NCI-H1436 treated with DMSO at 0.1 percent for 48 hours (cell line): ENCODE results near the gene UBAP1L.
"Not testable (repeated sequence)": the region's sequence is repeated elsewhere in the genome, so short reads cannot be mapped to it uniquely, and the experiment has no call there.

Experiments
- DNase-seq: peaks from one replicate; lab custom pipeline; 2025; lab: John Stamatoyannopoulos, UW

The UBAP1L gene

GRCh38 chr15:65115086-65115485, at the start of gene UBAP1L:
UBAP1L (minus strand) TSS chr15:65115200; CDS start chr15:65106215, 8,985 bp downstream.
- no peak for DNase-seq

GRCh38 chr15:65164139-65164538, 49.1 kb upstream of the UBAP1L start:
- no peak for DNase-seq

GRCh38 chr15:65163041-65163440, 48.0 kb upstream of the UBAP1L start:
- no peak for DNase-seq

- no peak for DNase-seq
Observed at GRCh38 chr15:65156692-65157091, 41.7 kb upstream of the UBAP1L start.

- no peak for DNase-seq
Observed at GRCh38 chr15:65154720-65155119, 39.7 kb upstream of the UBAP1L start.

- DNase-seq, result no peak
Observed at GRCh38 chr15:65147902-65148301, 32.9 kb upstream of the UBAP1L start.

- no peak for DNase-seq
Observed at GRCh38 chr15:65146438-65146837, 31.4 kb upstream of the UBAP1L start.

GRCh38 chr15:65138631-65139030, 23.6 kb upstream of the UBAP1L start:
- not testable (repeated sequence) for DNase-seq

GRCh38 chr15:65137893-65138292, 22.9 kb upstream of the UBAP1L start:
- DNase-seq, result not testable (repeated sequence)

GRCh38 chr15:65137089-65137488, 22.1 kb upstream of the UBAP1L start:
- not testable (repeated sequence) for DNase-seq

- no peak for DNase-seq
Observed at GRCh38 chr15:65134538-65134937, 19.5 kb upstream of the UBAP1L start.

GRCh38 chr15:65133548-65134200, 18.7 kb upstream of the UBAP1L start, which contains the start of gene PDCD7:
PDCD7 (minus strand) TSS chr15:65133808; CDS start chr15:65133781, 27 bp downstream.
- peak; percentile 57 for DNase-seq

- DNase-seq, result no peak
Observed at GRCh38 chr15:65132878-65133547, 18.0 kb upstream of the UBAP1L start.

- DNase-seq, result no peak
Observed at GRCh38 chr15:65130941-65131340, 15.9 kb upstream of the UBAP1L start.

- DNase-seq, result peak; percentile 10
Observed at GRCh38 chr15:65115542-65115941, 542 bp upstream of the UBAP1L start.

- DNase-seq, result no peak
Observed at GRCh38 chr15:65110676-65111292, 4.2 kb downstream of the UBAP1L start.

GRCh38 chr15:65106011-65106590, 8.9 kb downstream of the UBAP1L start:
- DNase-seq, result no peak

GRCh38 chr15:65105038-65105437, 10.0 kb downstream of the UBAP1L start:
- no peak for DNase-seq

- DNase-seq, result no peak
Observed at GRCh38 chr15:65102912-65103311, 12.1 kb downstream of the UBAP1L start.

- DNase-seq, result no peak
Observed at GRCh38 chr15:65101891-65102708, 12.9 kb downstream of the UBAP1L start.

GRCh38 chr15:65101411-65101890, 13.5 kb downstream of the UBAP1L start:
- no peak for DNase-seq

GRCh38 chr15:65100442-65100841, 14.6 kb downstream of the UBAP1L start:
- DNase-seq, result no peak
